GM18498 (cell line): ENCODE measurements around the gene RASA3.
"Not testable (repeated sequence)": the region's sequence is repeated elsewhere in the genome, so short reads cannot be mapped to it uniquely, and the experiment has no call there.

Experiments
- ATAC-seq: cut with Tn5 transposase; IDR thresholded peaks from one replicate; pipeline ENCODE4 v1.9.1; 2021; ENCODE audit warnings: mild to moderate bottlenecking, moderate library complexity; ENCODE audit not compliant: unreplicated experiment

Gene RASA3

GRCh38 chr13:114115796-114116195 lies 16.6 kb downstream of the RASA3 start:
- no peak for ATAC-seq

GRCh38 chr13:114115191-114115671 lies 17.2 kb downstream of the RASA3 start:
- peak; percentile 66 for ATAC-seq

DNA sequence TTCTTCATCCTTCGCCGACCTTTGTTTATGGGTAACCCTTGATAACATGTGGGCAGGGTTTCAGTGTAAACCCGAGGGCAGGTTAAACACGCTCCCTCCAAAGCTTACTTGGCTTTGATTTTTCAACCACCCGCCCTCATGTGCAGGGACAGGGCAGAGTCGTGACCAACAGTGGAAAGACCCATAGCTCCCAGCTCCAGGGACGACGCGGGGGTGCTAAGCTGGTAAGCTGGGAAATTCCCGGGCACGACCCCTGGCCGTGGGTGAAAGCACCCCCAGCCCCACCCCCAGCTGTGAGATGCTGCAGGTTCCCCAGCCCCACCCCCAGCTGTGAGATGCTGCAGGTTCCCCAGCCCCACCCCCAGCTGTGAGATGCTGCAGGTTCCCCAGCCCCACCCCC lies 17.8 kb downstream of the RASA3 start:
- not testable (repeated sequence) for ATAC-seq

DNA sequence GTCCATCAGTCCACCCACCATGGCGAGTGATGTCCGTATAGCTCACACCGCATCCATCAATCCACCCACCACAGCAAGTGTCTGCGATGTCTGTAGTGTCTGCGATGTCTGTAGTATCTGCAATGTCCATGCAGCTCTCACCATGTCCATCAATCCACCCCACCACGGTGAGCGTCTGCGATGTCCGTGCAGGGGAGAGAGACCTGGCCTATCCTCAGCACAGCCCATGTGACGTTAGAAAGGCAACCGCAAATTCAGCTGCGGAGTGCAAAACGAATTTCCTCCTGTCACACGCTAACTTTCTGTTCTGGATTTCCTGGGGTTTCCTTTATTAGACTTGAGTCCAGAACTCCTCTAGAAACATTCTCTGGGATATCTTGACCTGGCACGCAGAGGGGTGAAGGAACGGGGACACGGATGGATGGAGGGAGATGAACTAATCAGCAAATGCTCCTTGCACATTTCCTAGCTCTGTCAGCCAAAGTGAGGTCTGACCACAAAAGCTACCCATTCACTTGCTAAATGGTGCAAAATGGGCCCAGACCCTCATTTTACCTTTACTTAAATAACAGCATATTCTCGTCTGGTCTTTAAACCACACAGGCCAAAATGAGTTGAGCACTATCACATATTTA lies 18.3 kb downstream of the RASA3 start:
- ATAC-seq, result no peak

- not testable (repeated sequence) for ATAC-seq
These were observed 19.0 kb downstream of the RASA3 start for GRCh38 chr13:114113395-114113794.

DNA sequence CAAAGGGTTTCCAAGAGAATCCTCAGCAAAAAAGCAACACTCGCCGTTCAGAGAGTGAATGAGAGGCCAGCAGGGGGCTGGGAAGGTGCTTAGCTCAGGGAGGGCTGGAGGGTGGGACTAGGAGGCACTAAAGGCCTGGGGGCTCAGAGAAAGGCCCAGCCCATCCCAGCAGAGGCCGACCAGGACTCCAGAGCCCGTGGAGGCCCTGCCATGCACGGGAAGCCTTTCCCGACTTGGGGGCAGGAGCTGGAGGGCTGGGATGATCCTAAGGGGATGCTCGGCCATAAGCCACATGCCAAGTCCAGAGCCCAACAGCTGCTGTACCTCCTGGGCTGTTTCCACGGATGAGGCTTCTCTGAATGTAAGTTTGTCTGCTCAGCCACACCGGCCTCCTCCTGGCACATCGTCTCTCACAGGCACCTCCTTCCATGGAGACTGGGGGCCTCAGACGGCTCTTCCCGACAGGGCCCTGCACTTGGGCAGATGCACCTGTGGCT lies 19.5 kb downstream of the RASA3 start:
- no peak for ATAC-seq

DNA sequence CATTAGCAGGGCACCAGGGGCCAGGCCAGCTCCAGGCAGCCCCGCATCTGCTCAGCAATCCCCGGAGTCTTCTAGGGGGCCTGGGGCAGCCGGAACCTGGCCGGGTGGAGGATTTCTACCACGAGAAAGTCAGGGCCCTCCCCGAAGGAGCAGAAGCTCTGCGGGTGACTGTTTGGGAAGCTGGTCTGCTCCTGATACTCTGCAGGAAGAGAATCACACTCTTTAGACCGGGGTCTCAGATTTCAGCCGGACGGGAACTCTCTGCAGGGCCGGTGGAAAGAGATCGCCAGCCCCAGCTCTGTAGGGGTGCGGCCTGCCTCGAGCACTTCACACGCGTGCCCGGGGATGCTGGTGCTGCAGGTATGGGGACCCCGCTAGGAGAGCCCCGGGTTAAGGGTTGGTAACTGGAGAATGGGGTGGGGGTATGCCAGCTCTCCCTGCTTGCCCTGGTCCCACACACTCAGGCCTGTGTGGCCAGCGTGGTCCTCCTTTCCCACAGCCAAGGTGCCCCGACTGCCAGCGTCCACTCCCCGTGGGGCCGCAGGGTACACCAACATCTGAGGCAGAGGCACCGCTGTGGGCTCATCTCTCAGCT lies 20.1 kb downstream of the RASA3 start:
- no peak for ATAC-seq

- no peak for ATAC-seq
These were observed 20.8 kb downstream of the RASA3 start for GRCh38 chr13:114111577-114111976.

- not testable (repeated sequence) for ATAC-seq
These were observed 21.6 kb downstream of the RASA3 start for GRCh38 chr13:114110830-114111189.

GRCh38 chr13:114110091-114110829 lies 22.2 kb downstream of the RASA3 start:
- peak; percentile 67 for ATAC-seq

DNA sequence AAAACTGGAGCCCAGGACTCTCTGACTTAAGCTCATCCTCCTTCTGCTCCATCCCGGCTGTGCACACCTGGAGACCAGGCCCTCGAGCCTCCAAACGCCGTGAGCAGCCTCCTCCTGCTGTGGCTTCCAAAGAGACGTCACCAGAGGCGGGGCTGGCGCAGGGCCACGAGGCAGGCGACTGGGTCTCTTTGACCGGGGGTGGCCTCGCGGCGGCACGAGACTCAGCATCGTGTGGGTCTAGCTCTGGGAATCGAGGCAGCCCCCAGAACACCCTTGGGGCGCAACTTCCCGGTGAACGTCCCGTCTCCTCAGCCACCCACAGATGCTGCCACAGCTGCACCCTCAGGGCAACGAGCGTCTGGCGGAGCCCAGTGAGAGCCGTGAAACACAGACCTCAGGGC lies 22.8 kb downstream of the RASA3 start:
- no peak for ATAC-seq

- ATAC-seq, result no peak
These were observed 23.5 kb downstream of the RASA3 start for GRCh38 chr13:114108894-114109293.

DNA sequence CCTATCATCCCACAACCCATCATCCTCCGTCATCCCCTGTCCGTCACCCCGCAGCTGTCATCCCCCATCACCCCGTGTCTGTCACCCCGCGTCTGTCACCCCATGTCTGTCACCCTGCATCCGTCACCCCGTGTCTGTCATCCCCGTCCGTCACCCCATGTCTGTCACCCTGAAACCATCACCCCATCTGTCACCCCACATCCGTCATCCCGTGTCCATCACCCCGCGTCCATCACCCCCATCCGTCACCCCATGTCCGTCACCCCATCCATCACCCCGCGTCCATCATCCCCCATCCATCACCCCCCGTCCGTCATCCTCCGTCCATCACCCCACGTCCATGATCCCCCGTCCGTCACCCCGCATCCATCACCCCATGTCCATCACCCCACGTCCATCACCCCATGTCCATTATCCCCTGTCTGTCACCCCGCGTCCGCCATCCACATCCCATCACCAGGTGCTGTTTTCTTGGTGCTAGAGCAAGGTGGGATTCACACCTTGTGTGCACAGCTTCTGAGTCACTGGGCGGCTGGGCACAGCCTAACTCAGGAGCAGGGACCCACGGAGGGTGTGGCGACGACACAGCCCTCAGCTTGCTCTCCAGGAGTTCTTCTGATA lies 24.2 kb downstream of the RASA3 start:
- ATAC-seq, result no peak

DNA sequence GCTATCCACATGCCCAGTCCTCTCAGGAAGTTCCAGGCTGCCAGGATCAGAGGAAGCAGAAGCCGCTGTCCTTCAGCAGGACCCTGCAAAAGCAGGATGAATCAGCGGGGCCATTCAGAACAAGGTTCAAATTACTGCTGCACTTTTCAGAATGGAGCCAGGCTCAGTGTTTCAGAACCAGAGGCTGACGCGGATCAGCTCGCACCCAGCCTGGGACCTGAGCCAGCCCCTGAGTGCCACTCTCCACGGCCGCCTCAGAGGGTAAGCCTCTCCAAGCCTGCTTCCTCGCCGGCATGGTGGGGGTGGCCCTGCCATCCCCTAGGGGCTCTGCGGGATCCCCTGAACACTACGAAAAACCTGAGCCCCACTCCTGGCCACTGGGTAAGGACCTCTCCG lies 24.7 kb downstream of the RASA3 start:
- no peak for ATAC-seq

- no peak for ATAC-seq
These were observed 25.3 kb downstream of the RASA3 start for GRCh38 chr13:114106991-114107685.

DNA sequence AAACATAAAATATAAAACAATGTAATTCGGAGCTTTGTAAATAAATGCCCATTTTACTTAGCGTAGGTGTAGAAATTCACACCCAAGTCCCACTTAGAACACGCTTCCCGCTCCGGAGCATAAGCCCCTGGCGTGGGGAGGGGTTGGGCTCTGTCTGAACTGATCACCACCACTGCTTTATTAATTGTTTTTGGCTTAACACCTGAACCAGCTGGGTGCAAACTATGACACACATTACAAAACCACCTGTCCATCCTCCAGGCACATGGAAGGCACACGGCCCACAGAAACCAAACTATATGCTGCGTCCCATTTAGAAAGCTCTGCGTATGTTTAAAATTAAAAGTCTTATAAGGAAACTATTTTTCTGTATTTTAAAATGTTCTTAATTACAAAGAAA lies 25.9 kb downstream of the RASA3 start:
- ATAC-seq, result no peak

GRCh38 chr13:114105521-114106225 lies 26.8 kb downstream of the RASA3 start:
- ATAC-seq, result no peak

- ATAC-seq, result no peak
These were observed 27.5 kb downstream of the RASA3 start for GRCh38 chr13:114104655-114105520.
